Gastrocnemius medialis (tissue), 4 donors: ENCODE results near the gene CXCL17.

Experiments used
- POLR2A ChIP-seq, 2 donors: fragments of 450-650 bp; IDR thresholded peaks; one replicate each; pipeline ENCODE4 v1.6.1; 2017; ENCODE audit warnings: antibody characterized with exemption in 2 of 2, mild to moderate bottlenecking in 2 of 2, moderate library complexity in 2 of 2
- TF ChIP-seq, protein P1 (sequence below), 5 experiments: fragments of 450-650 bp in 3 of 5; fragments of 200-600 bp in 2 of 5; sonication (generic) in 2 of 5; IDR thresholded peaks in 4 of 5; conservative IDR thresholded peaks in 1 of 5; 1 replicate in 4 of 5; 2 replicates in 1 of 5; pipeline ENCODE4 v1.5.1; 2016 to 2019; ENCODE audit warnings: antibody characterized with exemption in 5 of 5, mild to moderate bottlenecking in 3 of 5, moderate library complexity in 3 of 5

DNA sequence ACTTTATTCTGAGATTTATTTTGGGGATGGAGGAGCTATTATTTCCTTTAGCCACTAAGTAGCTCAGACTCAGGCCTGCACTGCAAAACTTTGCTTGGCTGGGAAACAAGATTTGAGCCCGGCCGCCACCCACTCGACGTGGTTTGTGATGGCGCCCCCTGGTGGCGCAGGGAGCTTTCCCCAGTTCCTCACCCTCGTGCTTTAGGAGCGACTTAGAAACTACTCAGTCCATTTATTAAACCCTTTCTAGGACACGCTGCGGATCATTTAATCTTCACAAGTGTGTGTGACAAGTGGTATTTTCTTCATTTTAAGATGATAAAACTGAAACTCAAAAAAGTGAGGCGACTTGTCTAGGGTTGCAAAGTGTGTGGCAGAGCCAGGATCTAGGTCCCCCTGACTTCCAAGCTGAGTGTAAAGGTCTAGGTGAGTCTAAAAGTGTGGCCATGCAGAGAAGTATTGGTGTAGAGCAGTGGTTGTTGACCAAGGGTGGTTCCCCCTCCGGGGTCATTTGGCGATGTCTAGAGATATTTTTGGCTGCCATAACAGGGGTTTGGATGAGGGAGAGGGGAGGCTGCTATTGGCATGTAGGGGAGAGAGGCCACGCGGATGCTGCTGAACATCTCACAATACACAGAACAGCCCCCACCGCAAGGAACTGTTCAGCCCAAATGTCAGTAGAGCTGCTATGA lies 2.2 kb downstream of the CXCL17 start:
- TF ChIP-seq, protein P1, sequence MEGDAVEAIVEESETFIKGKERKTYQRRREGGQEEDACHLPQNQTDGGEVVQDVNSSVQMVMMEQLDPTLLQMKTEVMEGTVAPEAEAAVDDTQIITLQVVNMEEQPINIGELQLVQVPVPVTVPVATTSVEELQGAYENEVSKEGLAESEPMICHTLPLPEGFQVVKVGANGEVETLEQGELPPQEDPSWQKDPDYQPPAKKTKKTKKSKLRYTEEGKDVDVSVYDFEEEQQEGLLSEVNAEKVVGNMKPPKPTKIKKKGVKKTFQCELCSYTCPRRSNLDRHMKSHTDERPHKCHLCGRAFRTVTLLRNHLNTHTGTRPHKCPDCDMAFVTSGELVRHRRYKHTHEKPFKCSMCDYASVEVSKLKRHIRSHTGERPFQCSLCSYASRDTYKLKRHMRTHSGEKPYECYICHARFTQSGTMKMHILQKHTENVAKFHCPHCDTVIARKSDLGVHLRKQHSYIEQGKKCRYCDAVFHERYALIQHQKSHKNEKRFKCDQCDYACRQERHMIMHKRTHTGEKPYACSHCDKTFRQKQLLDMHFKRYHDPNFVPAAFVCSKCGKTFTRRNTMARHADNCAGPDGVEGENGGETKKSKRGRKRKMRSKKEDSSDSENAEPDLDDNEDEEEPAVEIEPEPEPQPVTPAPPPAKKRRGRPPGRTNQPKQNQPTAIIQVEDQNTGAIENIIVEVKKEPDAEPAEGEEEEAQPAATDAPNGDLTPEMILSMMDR (IDR thresholded peaks at IDR 0.05 in 4 of 5, conservative IDR thresholded peaks at IDR 0.05 in 1 of 5), result peak; percentile 53 to 86 (median 68)
- TF ChIP-seq POLR2A (IDR thresholded peaks at IDR 0.05), result no peak
